Transverse colon (tissue), 4 donors: ENCODE results near the gene JAM3. TPM values are rescaled to one million over a fixed set of nuclear protein-coding genes. Genes with fewer than 3 reads are reported as not detected.
"Not testable (repeated sequence)": the region's sequence is repeated elsewhere in the genome, so short reads cannot be mapped to it uniquely, and the experiment has no call there.

Experiments
- DNase-seq: peaks from one replicate; pipeline ENCODE4 v3.0.0-alpha.2; 2019
- H3K27ac ChIP-seq, 4 donors: fragments of 200-600 bp; sonication (generic); 2 replicates each; pipeline ENCODE4 v1.5.1; 2016 to 2018; ENCODE audit warnings: inconsistent platforms in 4 of 4
- H3K27me3 ChIP-seq: fragments of 200-600 bp; sonication (generic); 2 replicates; pipeline ENCODE4 v1.5.1; 2017; ENCODE audit warnings: inconsistent platforms
- H3K36me3 ChIP-seq, 4 donors: fragments of 200-600 bp; sonication (generic); 2 replicates each; pipeline ENCODE4 v1.5.1; 2017 to 2019; ENCODE audit warnings: inconsistent platforms in 4 of 4
- H3K4me1 ChIP-seq, 4 donors: fragments of 200-600 bp; sonication (generic); 2 replicates each; pipeline ENCODE4 v1.5.1; 2017 to 2020; ENCODE audit warnings: inconsistent platforms in 4 of 4
- H3K4me3 ChIP-seq, 4 donors: fragments of 200-600 bp; sonication (generic); 1 replicate in 1 of 4; 2 replicates in 3 of 4; pipeline versions ENCODE4 v1.5.1 to v1.6.1; 2017 to 2019; ENCODE audit warnings: inconsistent platforms in 4 of 4
- H3K9me3 ChIP-seq, 2 donors: fragments of 200-600 bp; sonication (generic); 2 replicates each; pipeline ENCODE4 v1.5.1; 2017 to 2019; ENCODE audit warnings: inconsistent platforms in 2 of 2
- CTCF ChIP-seq, 5 experiments: fragments of 200-600 bp in 3 of 5; fragments of 450-650 bp in 2 of 5; sonication (generic) in 3 of 5; IDR thresholded peaks; 1 replicate in 2 of 5; 2 replicates in 3 of 5; pipeline ENCODE4 v1.5.1; 2016 to 2017; ENCODE audit warnings: antibody characterized with exemption in 5 of 5, inconsistent platforms in 3 of 5, mild to moderate bottlenecking in 2 of 5, moderate library complexity in 1 of 5
- EP300 ChIP-seq: sonication (generic); formaldehyde crosslinking; IDR thresholded peaks from one replicate; pipeline ENCODE4 v1.6.1; 2017; ENCODE audit warnings: antibody characterized with exemption, low read depth
- POLR2A ChIP-seq: fragments of 450-650 bp; IDR thresholded peaks from one replicate; pipeline ENCODE4 v1.6.1; 2016; ENCODE audit warnings: antibody characterized with exemption, mild to moderate bottlenecking, moderate library complexity
- POLR2AphosphoS5 ChIP-seq, 3 donors: sonication (generic); formaldehyde crosslinking; IDR thresholded peaks; one replicate each; pipeline ENCODE4 v1.6.1; 2016; ENCODE audit warnings: antibody characterized with exemption in 3 of 3
- WGBS, 2 donors: methylation state at CpG; one replicate each; pipeline ENCODE4 v1.1.5; 2018; ENCODE audit warnings: low coverage in 1 of 2; 5-methylcytosine and 5-hydroxymethylcytosine counted together
- in situ Hi-C, 4 donors: fragments of 200-750 bp; cut with MboI; loops; one replicate each; pipeline versions ENCODE4 v1.15.0 to v1.15.1; 2017; ENCODE audit warnings: low sequenced_read_pairs in 3 of 4, low pct_ligation_motif_present in 1 of 4, low pct_unique_long_range_greater_than_20kb in 1 of 4
- intact Hi-C: fragments of 100-400 bp; cut with DNase I; formaldehyde crosslinking; loops from one replicate; pipeline ENCODE4 v1.15.1; 2023; ENCODE audit warnings: low total_unique reads
- total RNA-seq, 4 donors: library from RNA; depleted of rRNA; stranded (reverse); fragments of >200 nt; gene quantifications; one replicate each; pipeline ENCODE4 v1.1.0, GENCODE V29; 2016

The JAM3 gene
- total RNA-seq, 4 donors from 2014 or later: 7.8 to 56.9 (median 13.8) TPM

GRCh38 chr11:134082990-134083389 lies 14.1 kb downstream of the JAM3 start:
- no peak overlapping the region for H3K27ac ChIP-seq
- no peaks in the 10 kb centered on the region for H3K27me3 ChIP-seq
- H3K36me3 ChIP-seq: no peaks in the 10 kb centered on the region
- WGBS, 2 donors: 85 to 87% methylated on average over 2 of the region's 2 CpGs
- H3K4me3 ChIP-seq: no peak overlapping the region
- in situ Hi-C loops (no loop called here), intact Hi-C loops (no loop called here)
- no peak for DNase-seq
- H3K9me3 ChIP-seq: no peaks in the 10 kb centered on the region
- TF ChIP-seq POLR2AphosphoS5 (IDR thresholded peaks at IDR 0.05): no peak
- TF ChIP-seq EP300: no peak
- TF ChIP-seq POLR2A: no peak
- TF ChIP-seq CTCF (IDR thresholded peaks at IDR 0.05): no peak
- H3K4me1 ChIP-seq: no peaks in the 10 kb centered on the region

- 48 to 57% methylated on average over 2 of the region's 2 CpGs for WGBS, 2 donors
- no peaks in the 10 kb centered on the region for H3K4me1 ChIP-seq
- no peak overlapping the region for H3K27ac ChIP-seq
- in situ Hi-C loops (no loop called here), intact Hi-C loops (no loop called here)
- no peak overlapping the region for H3K4me3 ChIP-seq
- TF ChIP-seq POLR2A (no peak), CTCF (IDR thresholded peaks at IDR 0.05) (no peak), POLR2AphosphoS5 (IDR thresholded peaks at IDR 0.05) (no peak), EP300 (no peak)
- DNase-seq: no peak
- H3K9me3 ChIP-seq: no peaks in the 10 kb centered on the region
- no peaks in the 10 kb centered on the region for H3K27me3 ChIP-seq
- H3K36me3 ChIP-seq: no peaks in the 10 kb centered on the region
Measured at GRCh38 chr11:134086376-134086775, 17.5 kb downstream of the JAM3 start.

GRCh38 chr11:134092006-134092405 lies 23.1 kb downstream of the JAM3 start:
- WGBS, 2 donors: 77 to 81% methylated on average over 5 to 9 of the region's 9 CpGs
- intact Hi-C loops, DNase-seq, H3K9me3 ChIP-seq, in situ Hi-C loops, H3K27me3 ChIP-seq, H3K4me1 ChIP-seq, H3K36me3 ChIP-seq, H3K27ac ChIP-seq, H3K4me3 ChIP-seq: not testable (repeated sequence)

DNA sequence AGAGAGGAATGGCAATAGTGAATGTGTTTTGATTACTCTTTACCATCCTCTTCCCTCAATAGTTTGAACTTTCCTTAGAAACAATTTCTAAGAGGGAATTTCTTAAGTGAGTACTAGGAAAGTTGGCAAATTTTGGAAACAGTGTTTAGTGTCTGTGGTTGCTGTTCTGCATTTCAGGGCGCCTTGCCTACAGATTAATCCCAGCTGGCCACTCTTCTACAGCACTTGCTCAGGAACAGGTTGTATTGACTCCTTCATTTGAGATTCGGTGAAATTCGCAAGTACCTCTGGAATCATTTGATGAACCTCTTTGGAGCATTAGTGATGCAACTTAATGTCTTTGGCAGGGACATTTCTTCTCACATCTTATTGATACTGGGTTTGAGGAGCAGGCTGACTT lies 28.3 kb downstream of the JAM3 start:
- 86% methylated on average over 3 of the region's 3 CpGs; no CpG with 5 or more reads in 1 of the 2 donors for WGBS, 2 donors
- intact Hi-C loops: no loop called here
- H3K27ac ChIP-seq: no peak overlapping the region
- DNase-seq: no peak
- no peaks in the 10 kb centered on the region for H3K4me1 ChIP-seq
- in situ Hi-C loops: no loop called here
- H3K36me3 ChIP-seq: no peaks in the 10 kb centered on the region
- no peaks in the 10 kb centered on the region for H3K27me3 ChIP-seq
- no peaks in the 10 kb centered on the region for H3K9me3 ChIP-seq
- TF ChIP-seq EP300: no peak
- no peak for TF ChIP-seq POLR2AphosphoS5 (IDR thresholded peaks at IDR 0.05)
- TF ChIP-seq CTCF (IDR thresholded peaks at IDR 0.05): no peak
- TF ChIP-seq POLR2A: no peak
- no peak overlapping the region for H3K4me3 ChIP-seq

DNA sequence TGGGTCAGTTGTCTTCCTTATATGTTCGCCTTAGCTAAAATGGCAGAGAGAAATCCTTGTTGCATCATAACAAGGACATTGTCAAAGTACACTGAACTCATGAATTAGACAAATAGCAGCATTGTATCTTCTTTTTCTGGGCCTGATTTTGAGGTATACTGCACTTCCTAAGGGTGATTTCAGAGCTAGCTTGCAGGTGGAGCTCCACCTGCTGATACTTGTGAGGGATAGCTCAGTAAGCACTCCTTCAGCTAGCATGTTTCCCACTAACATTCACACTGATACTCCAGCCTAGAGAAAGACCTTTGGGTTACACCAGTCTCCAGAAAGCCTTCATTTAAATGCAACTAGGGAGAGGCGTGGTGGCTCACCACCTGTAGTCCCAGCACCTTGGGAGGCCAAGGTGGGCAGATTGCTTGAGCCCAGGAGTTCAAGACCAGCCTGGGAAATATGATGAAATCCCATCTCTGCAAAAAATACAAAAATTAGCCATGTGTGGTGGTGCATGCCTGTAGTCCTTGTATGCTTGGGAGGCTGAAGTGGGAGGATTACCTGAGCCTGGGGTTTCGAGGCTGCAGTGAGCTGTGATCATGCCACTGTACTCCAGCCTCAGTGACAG lies 29.8 kb downstream of the JAM3 start:
- H3K4me3 ChIP-seq: no peak overlapping the region
- no peaks in the 10 kb centered on the region for H3K36me3 ChIP-seq
- no peaks in the 10 kb centered on the region for H3K4me1 ChIP-seq
- intact Hi-C loops: no loop called here
- H3K27me3 ChIP-seq: no peaks in the 10 kb centered on the region
- no peaks in the 10 kb centered on the region for H3K9me3 ChIP-seq
- 77 to 90% methylated on average over 2 to 3 of the region's 3 CpGs for WGBS, 2 donors
- in situ Hi-C loops: no loop called here
- no peak overlapping the region for H3K27ac ChIP-seq
- no peak for TF ChIP-seq CTCF (IDR thresholded peaks at IDR 0.05)
- TF ChIP-seq POLR2A: no peak
- TF ChIP-seq EP300: no peak
- no peak for TF ChIP-seq POLR2AphosphoS5 (IDR thresholded peaks at IDR 0.05)
- no peak for DNase-seq
